ENCODE results near the gene NFKBIE.

DNA sequence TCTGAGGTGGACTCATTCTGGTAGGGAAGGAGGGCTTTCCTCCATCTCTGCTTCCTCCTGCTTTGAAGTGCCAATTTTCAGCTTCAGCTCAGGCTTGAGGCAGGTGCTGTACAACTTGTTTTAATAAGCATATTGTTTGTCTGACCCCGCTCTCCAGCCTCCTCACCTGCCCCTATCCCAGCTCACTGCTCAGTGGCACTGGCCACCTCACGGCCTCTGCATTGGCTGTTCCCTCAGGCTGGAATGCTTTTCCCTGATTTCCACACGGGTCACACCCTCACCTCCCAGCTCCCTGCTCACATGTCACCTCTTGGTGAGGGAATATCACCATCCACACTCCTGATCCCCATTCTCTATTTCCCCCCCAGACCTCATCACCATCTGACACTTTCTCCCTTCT is 33.5 kb upstream of the NFKBIE start:
- TF ChIP-seq, protein P1, sequence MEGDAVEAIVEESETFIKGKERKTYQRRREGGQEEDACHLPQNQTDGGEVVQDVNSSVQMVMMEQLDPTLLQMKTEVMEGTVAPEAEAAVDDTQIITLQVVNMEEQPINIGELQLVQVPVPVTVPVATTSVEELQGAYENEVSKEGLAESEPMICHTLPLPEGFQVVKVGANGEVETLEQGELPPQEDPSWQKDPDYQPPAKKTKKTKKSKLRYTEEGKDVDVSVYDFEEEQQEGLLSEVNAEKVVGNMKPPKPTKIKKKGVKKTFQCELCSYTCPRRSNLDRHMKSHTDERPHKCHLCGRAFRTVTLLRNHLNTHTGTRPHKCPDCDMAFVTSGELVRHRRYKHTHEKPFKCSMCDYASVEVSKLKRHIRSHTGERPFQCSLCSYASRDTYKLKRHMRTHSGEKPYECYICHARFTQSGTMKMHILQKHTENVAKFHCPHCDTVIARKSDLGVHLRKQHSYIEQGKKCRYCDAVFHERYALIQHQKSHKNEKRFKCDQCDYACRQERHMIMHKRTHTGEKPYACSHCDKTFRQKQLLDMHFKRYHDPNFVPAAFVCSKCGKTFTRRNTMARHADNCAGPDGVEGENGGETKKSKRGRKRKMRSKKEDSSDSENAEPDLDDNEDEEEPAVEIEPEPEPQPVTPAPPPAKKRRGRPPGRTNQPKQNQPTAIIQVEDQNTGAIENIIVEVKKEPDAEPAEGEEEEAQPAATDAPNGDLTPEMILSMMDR (IDR thresholded peaks at IDR 0.05) = no peak
- TF ChIP-seq POLR2A (IDR thresholded peaks at IDR 0.05) = no peak
